Activated CD8-positive, alpha-beta memory T cell treated with anti-CD3 and anti-CD28 coated beads, Interleukin-2, amount 10 ng/mL, durations not matched to agents 7 days and 5 days (primary cell): ENCODE data around the gene ASCC3. TPM values are rescaled to one million over a fixed set of nuclear protein-coding genes. Genes with fewer than 3 reads are reported as not detected.
A peak's percentile ranks its signal among the peaks of the same experiment; 100 is the strongest.

ENCODE experiments used
- ATAC-seq: fragments of 150-1000 bp; cut with Tn5 transposase; one replicate; pipeline ENCODE4 v1.10.0; 2021; ENCODE audit warnings: moderate library complexity
- CTCF ChIA-PET: fragments of 350-600 bp; sonication (Branson Sonifier 250); formaldehyde crosslinking; loops from one replicate; lab custom pipeline; 2021; ENCODE audit warnings: antibody characterized with exemption; lab: Charles Lee
- DNase-seq: peaks from one replicate; pipeline ENCODE4 v3.0.0-alpha.2; 2020
- H3K27ac Mint-ChIP-seq: one replicate; pipeline ENCODE4 v1.8.0; 2021; ENCODE audit warnings: mild to moderate bottlenecking, mixed read lengths
- H3K27me3 Mint-ChIP-seq: one replicate; pipeline ENCODE4 v1.8.0; 2021; ENCODE audit warnings: mixed read lengths
- H3K36me3 Mint-ChIP-seq: one replicate; pipeline ENCODE4 v1.8.0; 2021; ENCODE audit warnings: mild to moderate bottlenecking, mixed read lengths
- H3K4me1 Mint-ChIP-seq: one replicate; pipeline ENCODE4 v1.8.0; 2021; ENCODE audit warnings: mixed read lengths
- H3K4me3 Mint-ChIP-seq: one replicate; pipeline ENCODE4 v1.8.0; 2021; ENCODE audit warnings: mild to moderate bottlenecking, moderate library complexity, mixed read lengths
- H3K9me3 Mint-ChIP-seq: one replicate; pipeline ENCODE4 v1.8.0; 2022; ENCODE audit warnings: low read depth, mixed read lengths
- total RNA-seq, 2 experiments: library from RNA; stranded (reverse); gene quantifications; one replicate each; pipeline ENCODE4 v1.2.3, GENCODE V29; 2021

Gene ASCC3, protein sequence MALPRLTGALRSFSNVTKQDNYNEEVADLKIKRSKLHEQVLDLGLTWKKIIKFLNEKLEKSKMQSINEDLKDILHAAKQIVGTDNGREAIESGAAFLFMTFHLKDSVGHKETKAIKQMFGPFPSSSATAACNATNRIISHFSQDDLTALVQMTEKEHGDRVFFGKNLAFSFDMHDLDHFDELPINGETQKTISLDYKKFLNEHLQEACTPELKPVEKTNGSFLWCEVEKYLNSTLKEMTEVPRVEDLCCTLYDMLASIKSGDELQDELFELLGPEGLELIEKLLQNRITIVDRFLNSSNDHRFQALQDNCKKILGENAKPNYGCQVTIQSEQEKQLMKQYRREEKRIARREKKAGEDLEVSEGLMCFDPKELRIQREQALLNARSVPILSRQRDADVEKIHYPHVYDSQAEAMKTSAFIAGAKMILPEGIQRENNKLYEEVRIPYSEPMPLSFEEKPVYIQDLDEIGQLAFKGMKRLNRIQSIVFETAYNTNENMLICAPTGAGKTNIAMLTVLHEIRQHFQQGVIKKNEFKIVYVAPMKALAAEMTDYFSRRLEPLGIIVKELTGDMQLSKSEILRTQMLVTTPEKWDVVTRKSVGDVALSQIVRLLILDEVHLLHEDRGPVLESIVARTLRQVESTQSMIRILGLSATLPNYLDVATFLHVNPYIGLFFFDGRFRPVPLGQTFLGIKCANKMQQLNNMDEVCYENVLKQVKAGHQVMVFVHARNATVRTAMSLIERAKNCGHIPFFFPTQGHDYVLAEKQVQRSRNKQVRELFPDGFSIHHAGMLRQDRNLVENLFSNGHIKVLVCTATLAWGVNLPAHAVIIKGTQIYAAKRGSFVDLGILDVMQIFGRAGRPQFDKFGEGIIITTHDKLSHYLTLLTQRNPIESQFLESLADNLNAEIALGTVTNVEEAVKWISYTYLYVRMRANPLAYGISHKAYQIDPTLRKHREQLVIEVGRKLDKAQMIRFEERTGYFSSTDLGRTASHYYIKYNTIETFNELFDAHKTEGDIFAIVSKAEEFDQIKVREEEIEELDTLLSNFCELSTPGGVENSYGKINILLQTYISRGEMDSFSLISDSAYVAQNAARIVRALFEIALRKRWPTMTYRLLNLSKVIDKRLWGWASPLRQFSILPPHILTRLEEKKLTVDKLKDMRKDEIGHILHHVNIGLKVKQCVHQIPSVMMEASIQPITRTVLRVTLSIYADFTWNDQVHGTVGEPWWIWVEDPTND (N-terminal part only)
- total RNA-seq: 10 to 100 TPM; 63.1 to 64.8 TPM

DNA sequence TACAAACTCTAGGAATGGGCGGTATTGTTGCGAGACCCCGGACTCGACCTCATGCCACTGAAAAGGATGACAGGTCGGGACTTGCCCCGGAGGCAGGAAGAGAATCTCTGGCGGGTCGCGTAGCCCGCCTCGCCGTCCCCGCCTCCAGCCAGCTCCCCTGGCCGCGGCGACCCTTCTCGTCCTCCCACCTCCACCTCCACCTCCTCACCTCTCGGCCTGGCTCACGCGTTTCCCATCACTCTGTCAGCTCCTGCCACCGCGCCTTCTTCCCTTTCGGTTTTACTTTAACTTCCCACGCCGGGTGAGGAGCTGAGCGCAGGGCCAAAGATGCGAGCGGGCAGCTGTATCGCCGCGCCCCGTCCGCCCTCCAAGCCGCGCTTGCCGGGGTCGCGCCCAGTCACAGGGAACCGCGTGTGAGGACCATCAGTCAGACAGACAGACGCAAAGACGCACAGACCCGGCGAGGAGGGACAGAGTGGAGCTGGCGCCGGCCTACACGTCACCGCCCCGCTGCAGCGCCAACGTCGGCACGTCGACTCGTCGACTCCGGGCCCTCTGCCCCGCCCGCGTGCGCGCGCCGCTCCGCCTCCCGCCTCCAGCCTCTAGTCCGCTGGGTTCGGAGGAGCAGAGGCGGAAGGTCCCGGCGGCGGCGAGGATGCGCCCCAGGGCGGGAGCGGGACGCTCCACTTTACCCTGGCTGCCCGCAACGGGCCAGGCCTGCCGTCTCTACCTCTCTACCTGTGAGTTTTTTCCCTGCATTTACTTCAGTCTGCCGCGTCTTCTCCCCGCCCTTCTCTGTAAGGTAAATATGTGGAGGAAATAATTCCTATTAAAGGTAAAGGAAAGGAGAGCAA, at the start of gene ASCC3:
Gene ASCC3 (minus strand): TSS at position 477 of the 854 bp plus-strand sequence. CDS start 13,332 bp downstream, outside the sequence.
- CTCF ChIA-PET: interaction anchor here (1.2 to 2.2 kb wide), 3 partner anchors 11 to 17 kb away, joined by 3 to 7 read pairs (median 3); no protein-coding TSS in a partner anchor
- Mint-ChIP-seq H3K27ac (peak within 1 kb of the TSS; percentile 100), H3K4me1 (peaks cover 40% of the 10 kb centered on the region)

DNA sequence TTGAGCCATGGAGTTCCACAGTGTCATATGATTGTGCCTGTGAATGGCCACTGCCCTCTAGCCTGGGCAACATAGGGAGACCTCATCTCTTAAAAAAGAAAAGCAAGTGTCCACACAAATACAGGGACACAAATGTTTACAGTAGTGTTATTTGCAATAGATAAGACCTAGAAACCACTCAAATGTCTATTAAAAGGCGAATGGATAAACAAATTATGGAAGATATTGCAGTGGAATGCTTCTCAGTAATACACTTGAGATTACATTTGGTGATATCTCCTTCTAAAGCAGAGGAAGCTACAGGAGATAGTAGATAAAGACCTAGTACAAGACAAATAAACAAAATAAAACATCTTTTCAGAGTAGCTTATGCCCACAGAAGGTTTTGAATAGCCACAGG, 44.6 kb upstream of the ASCC3 start:
- no peak for DNase-seq
- Mint-ChIP-seq H3K27ac (no peak overlapping the region), H3K9me3 (no peaks in the 10 kb centered on the region), H3K4me1 (no peaks in the 10 kb centered on the region), H3K4me3 (no peak overlapping the region), H3K27me3 (peaks cover 6% of the 10 kb centered on the region), H3K36me3 (no peaks in the 10 kb centered on the region)
- CTCF ChIA-PET: no interaction called here
- ATAC-seq: no peak

More for the DNA sequence above, at the start of gene ASCC3:
- ATAC-seq (peak; percentile 99), DNase-seq (peak; percentile 94)
- peak within 1 kb of the TSS; percentile 99 for H3K4me3 Mint-ChIP-seq
- H3K36me3 Mint-ChIP-seq: peaks cover 20% of the 10 kb centered on the region
- H3K9me3 Mint-ChIP-seq: no peaks in the 10 kb centered on the region
- H3K27me3 Mint-ChIP-seq: no peaks in the 10 kb centered on the region

DNA sequence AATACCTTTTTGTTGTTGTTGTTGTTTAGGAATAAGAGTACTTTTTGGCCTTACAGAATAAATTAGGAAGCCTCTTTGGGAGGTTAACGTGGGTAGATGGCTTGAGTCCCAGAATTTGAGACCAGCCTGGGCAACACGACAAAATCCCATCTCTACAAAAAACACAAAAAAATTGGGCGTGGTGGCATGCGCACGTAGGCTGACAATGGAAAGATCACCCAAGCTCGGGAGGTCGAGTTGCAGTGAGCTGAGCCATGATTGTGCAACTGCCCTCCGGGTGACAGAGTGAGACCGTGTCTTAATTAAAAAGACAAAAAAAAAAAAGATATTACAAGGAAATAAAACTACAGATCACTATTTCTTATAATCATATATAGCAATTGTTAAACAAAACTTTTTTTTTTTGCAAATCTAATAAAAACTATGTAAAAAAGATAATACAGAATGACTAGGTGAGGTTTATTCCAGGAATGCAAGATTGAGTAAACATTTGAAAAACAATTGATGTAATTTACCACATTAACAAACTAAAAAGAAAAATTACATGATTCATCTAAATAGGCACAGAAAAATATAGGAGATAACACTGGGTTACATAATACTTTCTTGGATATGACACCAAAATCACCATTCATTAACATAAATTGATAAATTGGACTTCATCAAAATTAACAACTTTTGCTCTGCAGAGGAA, 43.6 kb upstream of the ASCC3 start:
- Mint-ChIP-seq H3K27ac (no peak overlapping the region), H3K9me3 (no peaks in the 10 kb centered on the region), H3K36me3 (no peaks in the 10 kb centered on the region), H3K4me3 (no peak overlapping the region), H3K4me1 (no peaks in the 10 kb centered on the region), H3K27me3 (peaks cover 6% of the 10 kb centered on the region)
- DNase-seq (no peak), ATAC-seq (no peak)
- CTCF ChIA-PET: no interaction called here

DNA sequence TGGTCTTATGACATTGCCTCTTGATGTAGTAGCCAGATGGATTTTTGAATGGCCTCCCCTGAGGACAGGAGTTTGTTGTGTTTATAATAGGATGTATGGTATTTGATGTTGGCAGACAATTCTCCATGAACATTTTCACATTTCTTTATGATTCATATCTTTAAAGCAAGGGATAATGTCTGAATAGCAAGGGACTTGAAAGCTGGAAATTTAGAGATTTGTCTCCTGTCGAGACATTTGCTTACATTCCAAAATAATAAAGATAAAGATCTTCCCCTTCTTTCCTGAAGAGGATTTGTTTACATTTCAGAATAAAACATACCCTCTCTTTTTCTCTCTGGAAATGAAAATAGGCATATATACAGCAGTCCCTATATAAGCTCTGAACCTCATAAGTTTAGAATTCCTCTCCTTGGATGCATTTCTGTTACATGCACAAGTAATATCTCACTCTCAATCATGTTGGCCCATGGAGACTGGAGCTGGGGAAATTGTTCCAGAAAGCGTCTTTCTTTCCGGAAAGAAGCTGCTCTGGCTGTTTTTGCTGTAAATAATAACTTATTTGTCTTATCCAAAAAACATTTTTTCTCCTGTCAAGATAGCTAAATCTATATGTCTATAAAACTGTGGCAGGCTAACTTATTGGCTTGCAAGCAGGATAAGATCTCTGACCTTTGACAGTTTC, 42.5 kb upstream of the ASCC3 start:
- Mint-ChIP-seq H3K27ac (no peak overlapping the region), H3K36me3 (no peaks in the 10 kb centered on the region), H3K9me3 (no peaks in the 10 kb centered on the region), H3K4me3 (no peak overlapping the region), H3K27me3 (peaks cover 6% of the 10 kb centered on the region), H3K4me1 (no peaks in the 10 kb centered on the region)
- ATAC-seq (no peak), DNase-seq (no peak)
- CTCF ChIA-PET: no interaction called here

DNA sequence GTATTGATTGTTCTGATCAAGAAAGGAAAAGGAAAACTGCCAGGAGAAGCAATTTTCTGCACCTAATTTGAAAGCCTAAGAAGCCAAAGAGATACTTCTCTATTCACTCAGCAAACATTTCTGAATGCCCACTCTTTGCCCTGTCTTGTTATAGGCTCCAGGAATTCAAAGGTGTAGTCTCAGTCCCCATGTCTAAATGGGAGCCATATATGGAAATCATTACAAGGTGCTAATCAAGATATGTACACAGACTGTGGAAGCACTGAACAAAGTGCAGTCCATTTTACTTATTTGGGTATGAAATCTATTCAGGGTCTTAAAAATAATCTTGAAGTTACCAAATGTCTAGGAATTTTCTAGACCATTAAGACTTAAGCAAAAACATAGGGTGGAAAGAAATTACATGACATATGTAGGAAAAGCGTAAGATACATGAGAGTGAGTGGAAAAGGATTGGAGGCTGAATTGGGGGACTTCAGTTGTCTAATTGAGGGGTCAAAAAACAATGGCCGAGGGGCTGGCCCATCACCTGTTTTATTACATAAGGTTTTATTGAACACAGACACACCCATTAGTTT, 39.0 kb upstream of the ASCC3 start:
- no peak for ATAC-seq
- CTCF ChIA-PET: no interaction called here
- no peak overlapping the region for H3K27ac Mint-ChIP-seq
- no peaks in the 10 kb centered on the region for H3K9me3 Mint-ChIP-seq
- no peaks in the 10 kb centered on the region for H3K36me3 Mint-ChIP-seq
- H3K4me1 Mint-ChIP-seq: no peaks in the 10 kb centered on the region
- H3K4me3 Mint-ChIP-seq: no peak overlapping the region
- DNase-seq: no peak
- peaks cover 4% of the 10 kb centered on the region for H3K27me3 Mint-ChIP-seq

DNA sequence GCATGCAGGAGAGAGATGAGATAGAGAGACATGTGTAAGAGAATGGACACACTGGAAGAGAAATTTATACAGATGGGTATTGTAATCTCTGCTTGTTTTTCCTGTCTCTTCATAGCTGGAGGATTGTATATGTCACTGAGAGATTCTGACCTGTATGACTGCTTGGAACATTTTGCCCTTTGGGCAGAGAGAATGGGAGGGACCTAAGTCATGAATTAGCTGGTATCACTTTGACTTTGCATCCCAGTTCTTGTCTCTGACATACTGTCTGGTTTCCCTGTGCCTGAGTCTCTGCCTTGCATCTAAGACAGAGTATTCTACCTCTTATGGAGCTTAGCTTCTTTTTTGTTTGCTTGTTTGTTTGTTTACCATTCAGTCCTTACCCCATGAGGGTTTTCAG, 37.0 kb upstream of the ASCC3 start:
- CTCF ChIA-PET: no interaction called here
- no peak for DNase-seq
- peaks cover 4% of the 10 kb centered on the region for H3K27me3 Mint-ChIP-seq
- no peak for ATAC-seq
- no peaks in the 10 kb centered on the region for H3K9me3 Mint-ChIP-seq
- no peak overlapping the region for H3K4me3 Mint-ChIP-seq
- H3K4me1 Mint-ChIP-seq: no peaks in the 10 kb centered on the region
- no peaks in the 10 kb centered on the region for H3K36me3 Mint-ChIP-seq
- H3K27ac Mint-ChIP-seq: no peak overlapping the region

DNA sequence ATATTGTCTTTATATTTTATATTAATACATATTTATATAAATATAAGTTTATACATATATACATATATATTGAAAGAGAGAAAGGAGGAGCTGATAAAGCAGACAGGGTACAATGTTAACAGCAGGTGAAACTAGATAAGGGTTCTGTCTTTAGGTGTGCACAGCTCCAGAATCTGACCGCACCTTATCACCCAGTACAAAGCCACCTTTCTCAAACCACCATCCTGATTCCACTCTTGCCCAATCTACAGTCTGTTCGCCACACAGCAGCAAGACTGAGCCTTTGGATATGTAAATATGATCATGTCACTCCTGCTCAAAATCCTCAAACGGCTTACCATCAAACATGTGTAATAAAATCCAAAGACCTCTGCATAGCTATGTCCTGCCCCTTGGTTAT, 34.7 kb upstream of the ASCC3 start:
- Mint-ChIP-seq H3K4me3 (no peak overlapping the region), H3K36me3 (no peaks in the 10 kb centered on the region), H3K9me3 (no peaks in the 10 kb centered on the region), H3K27me3 (peaks cover 13% of the 10 kb centered on the region), H3K27ac (no peak overlapping the region), H3K4me1 (no peaks in the 10 kb centered on the region)
- CTCF ChIA-PET: no interaction called here
- ATAC-seq (no peak), DNase-seq (no peak)

DNA sequence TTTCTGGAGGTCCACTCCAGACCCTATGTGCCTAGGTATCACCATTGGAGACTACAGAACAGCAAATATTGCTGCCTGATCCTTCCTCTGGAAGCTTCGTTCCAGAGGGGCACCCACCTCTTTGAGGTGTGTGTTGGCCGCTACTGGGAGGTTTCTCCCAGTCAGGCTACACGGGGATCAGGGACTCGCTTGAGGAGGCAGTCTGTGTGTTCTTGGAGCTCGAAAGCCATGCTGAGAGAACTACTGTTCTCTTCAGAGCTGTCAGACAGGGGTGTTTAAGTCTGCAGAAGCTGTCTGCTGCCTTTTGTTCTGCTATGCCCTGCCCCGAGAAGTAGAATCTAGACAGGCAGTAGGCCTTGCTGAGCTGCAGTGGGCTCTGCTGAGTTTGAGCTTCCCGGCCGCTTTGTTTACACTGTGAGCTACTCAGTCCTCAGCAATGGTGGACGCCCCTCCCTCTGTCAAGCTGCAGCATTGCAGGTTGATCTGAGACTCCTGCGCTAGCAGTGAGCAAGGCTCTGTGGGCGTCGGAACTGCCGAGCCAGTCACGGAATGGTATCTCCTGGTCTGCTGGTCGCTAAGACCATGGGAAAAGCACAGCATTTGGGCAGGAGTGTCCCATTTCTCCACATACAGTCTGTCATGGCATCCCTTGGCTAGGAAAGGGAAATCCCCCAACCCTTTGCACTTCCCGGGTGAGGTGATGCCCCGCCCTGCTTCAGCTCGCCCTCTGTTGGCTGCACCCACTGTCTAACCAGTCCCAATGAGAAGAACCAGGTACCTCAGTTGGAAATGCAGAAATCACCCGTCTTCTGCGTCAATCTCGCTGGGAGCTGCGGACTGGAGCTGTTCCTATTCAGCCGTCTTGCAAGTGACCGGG, 32.5 kb upstream of the ASCC3 start:
- Mint-ChIP-seq H3K4me1 (no peaks in the 10 kb centered on the region), H3K27ac (no peak overlapping the region), H3K27me3 (peaks cover 13% of the 10 kb centered on the region), H3K9me3 (no peaks in the 10 kb centered on the region), H3K4me3 (no peak overlapping the region), H3K36me3 (no peaks in the 10 kb centered on the region)
- CTCF ChIA-PET: no interaction called here
- ATAC-seq (no peak), DNase-seq (no peak)

DNA sequence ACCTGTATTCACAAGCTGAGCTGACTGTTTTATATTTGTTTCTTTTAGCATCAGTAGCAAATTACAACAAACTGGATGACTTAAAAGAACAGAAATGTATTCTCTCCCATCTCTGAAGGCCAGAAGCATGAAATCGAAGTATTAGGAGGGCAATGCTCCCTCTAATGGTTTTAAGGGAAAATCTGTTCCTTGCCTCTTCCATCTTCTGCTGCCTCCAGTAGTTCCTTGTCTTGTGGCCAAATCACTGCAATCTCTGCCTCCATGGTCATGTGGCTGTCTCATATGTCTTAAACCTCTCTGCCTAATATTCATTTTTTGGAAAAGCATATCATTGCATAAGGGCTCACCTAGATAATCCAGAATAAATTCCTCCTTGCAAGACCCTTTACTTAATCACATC, 25.2 kb upstream of the ASCC3 start:
- no peaks in the 10 kb centered on the region for H3K4me1 Mint-ChIP-seq
- H3K36me3 Mint-ChIP-seq: no peaks in the 10 kb centered on the region
- CTCF ChIA-PET: no interaction called here
- DNase-seq (no peak), ATAC-seq (no peak)
- no peaks in the 10 kb centered on the region for H3K9me3 Mint-ChIP-seq
- peaks cover 2% of the 10 kb centered on the region for H3K27me3 Mint-ChIP-seq
- H3K4me3 Mint-ChIP-seq: no peak overlapping the region
- H3K27ac Mint-ChIP-seq: no peak overlapping the region

DNA sequence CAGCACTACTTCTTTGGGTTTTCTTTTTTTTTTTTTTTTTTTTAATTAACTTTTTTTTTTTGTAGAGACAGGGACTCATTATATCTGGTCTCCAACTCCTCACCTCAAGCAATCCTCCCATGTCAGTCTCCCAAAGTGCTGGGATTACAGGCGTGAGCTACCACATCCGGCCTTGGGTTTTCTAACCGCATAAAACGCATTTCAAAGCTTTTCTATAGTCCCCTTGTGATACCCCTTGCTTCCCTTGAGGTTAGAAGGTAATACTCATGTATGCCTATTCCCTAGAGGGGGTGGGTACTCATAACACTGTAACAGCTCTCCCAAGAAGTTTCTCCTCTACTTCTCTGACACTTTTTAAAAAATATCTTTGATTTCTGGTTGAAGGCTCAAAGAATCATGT, 23.9 kb upstream of the ASCC3 start:
- Mint-ChIP-seq H3K36me3 (no peaks in the 10 kb centered on the region), H3K27ac (no peak overlapping the region), H3K27me3 (no peaks in the 10 kb centered on the region), H3K4me3 (no peak overlapping the region), H3K4me1 (no peaks in the 10 kb centered on the region), H3K9me3 (no peaks in the 10 kb centered on the region)
- CTCF ChIA-PET: no interaction called here
- DNase-seq: no peak
- ATAC-seq: no peak

DNA sequence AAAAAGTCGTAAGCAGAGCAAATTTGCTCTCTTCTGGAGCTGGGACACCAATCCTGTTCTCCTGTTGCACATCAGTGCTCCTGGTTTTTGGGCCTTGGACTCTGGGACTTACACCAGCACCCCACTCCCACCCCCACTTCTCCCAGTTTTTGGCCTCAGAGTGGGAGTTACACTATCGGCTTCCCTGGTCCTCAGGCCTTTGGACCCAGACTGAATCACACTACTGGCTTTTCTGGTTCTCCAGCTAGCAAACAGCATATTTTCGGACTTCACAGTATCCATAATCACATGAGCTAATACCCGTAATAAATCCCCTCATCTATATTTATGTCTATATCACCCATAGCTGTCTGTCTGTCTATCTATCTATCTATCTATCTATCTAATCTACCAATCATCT, 23.2 kb upstream of the ASCC3 start:
- Mint-ChIP-seq H3K36me3 (no peaks in the 10 kb centered on the region), H3K27me3 (no peaks in the 10 kb centered on the region), H3K4me3 (no peak overlapping the region), H3K4me1 (no peaks in the 10 kb centered on the region), H3K27ac (no peak overlapping the region), H3K9me3 (no peaks in the 10 kb centered on the region)
- ATAC-seq: no peak
- CTCF ChIA-PET: no interaction called here
- DNase-seq: no peak
